GM10266 (cell line): ENCODE measurements around the gene HEMK1.

Experiments used
- DNase-seq: peaks from one replicate; pipeline ENCODE4 v3.0.0; 2012; ENCODE audit errors: extremely low spot score
- CTCF ChIP-seq: IDR thresholded peaks from 2 replicates; pipeline ENCODE4 v1.5.1; 2012; ENCODE audit warnings: mild to moderate bottlenecking, low read depth; ENCODE audit not compliant: control insufficient read depth, insufficient read depth; ENCODE audit errors: missing control alignments

Gene HEMK1

GRCh38 chr3:50612234-50612882, 43.0 kb downstream of the HEMK1 start:
- TF ChIP-seq CTCF: no peak
- DNase-seq: no peak

GRCh38 chr3:50612970-50613846, 43.9 kb downstream of the HEMK1 start:
- no peak for DNase-seq
- no peak for TF ChIP-seq CTCF

- no peak for DNase-seq
- no peak for TF ChIP-seq CTCF
Measured at GRCh38 chr3:50615190-50615589, 45.9 kb downstream of the HEMK1 start.

- TF ChIP-seq CTCF: peak; percentile 97
- DNase-seq: peak; percentile 89
Measured at GRCh38 chr3:50616003-50616769, 46.9 kb downstream of the HEMK1 start.

- peak; percentile 94 for DNase-seq
- no peak for TF ChIP-seq CTCF
Measured at GRCh38 chr3:50616770-50617095, 47.4 kb downstream of the HEMK1 start.

GRCh38 chr3:50617096-50617791, 47.9 kb downstream of the HEMK1 start, which contains the start of gene MAPKAPK3:
Gene MAPKAPK3, plus strand, starts transcription at chr3:50617151. Its CDS starts 415 bp downstream, at chr3:50617566.
- no peak for TF ChIP-seq CTCF
- no peak for DNase-seq
